K562 (cell line): Measurements from ENCODE around the gene PPP4R3B. TPM values are rescaled to one million over a fixed set of nuclear protein-coding genes. Genes with fewer than 3 reads are reported as not detected.

Experiments used
- CREM ChIP-seq: IDR thresholded peaks from 2 replicates; pipeline ENCODE4 v1.6.1; 2014; ENCODE audit warnings: antibody characterized with exemption, low read depth
- FOXA3 ChIP-seq, 2 experiments: fragments of 450-650 bp in 1 of 2; sonication (generic) in 1 of 2; formaldehyde crosslinking; IDR thresholded peaks in 1 of 2; conservative IDR thresholded peaks in 1 of 2; 2 replicates each; pipeline versions ENCODE4 v1.4.0 to v1.8.0; 2020 to 2022; ENCODE audit warnings: mild to moderate bottlenecking in 2 of 2, missing genetic modification reagents in 1 of 2
- FOXM1 ChIP-seq, 2 experiments: fragments of 450-650 bp in 1 of 2; sonication (generic) in 1 of 2; formaldehyde crosslinking in 1 of 2; IDR thresholded peaks; 2 replicates each; pipeline versions ENCODE4 v1.6.1 to v1.9.0; 2017 to 2022; ENCODE audit warnings: low read depth in 2 of 2, mild to moderate bottlenecking in 2 of 2, missing genetic modification reagents in 1 of 2, moderate library complexity in 1 of 2
- KLF13 ChIP-seq: fragments of 450-650 bp; IDR thresholded peaks from 2 replicates; pipeline ENCODE4 v1.6.1; 2016; ENCODE audit warnings: missing genetic modification characterization, low read depth, mild to moderate bottlenecking, missing compliant biosample characterization, moderate library complexity, borderline replicate concordance
- NCOA1 ChIP-seq: fragments of 450-650 bp; IDR thresholded peaks from 2 replicates; pipeline ENCODE4 v1.6.1; 2016; ENCODE audit warnings: low read depth
- NCOA2 ChIP-seq, 2 experiments: fragments of 450-650 bp; IDR thresholded peaks; 2 replicates each; pipeline ENCODE4 v1.6.1; 2018; ENCODE audit warnings: mild to moderate bottlenecking in 2 of 2, moderate library complexity in 1 of 2; ENCODE audit not compliant: partially characterized antibody in 2 of 2
- PPARD ChIP-seq: fragments of 250-450 bp; sonication (Bioruptor Pico); IDR thresholded peaks from 2 replicates; pipeline ENCODE4 v1.8.0; 2022; ENCODE audit warnings: inconsistent platforms, mild to moderate bottlenecking, moderate library complexity
- SMC3 ChIP-seq: conservative IDR thresholded peaks from 2 replicates; pipeline ENCODE4 v1.6.1; 2011; ENCODE audit warnings: low read depth, low read length, improper control_type of control experiment; ENCODE audit not compliant: insufficient read depth
- SREBF2 ChIP-seq: sonication (generic); formaldehyde crosslinking; IDR thresholded peaks from 2 replicates; pipeline ENCODE4 v1.4.0; 2020; ENCODE audit warnings: mild to moderate bottlenecking, missing genetic modification reagents
- STAT5B ChIP-seq: fragments of 250-450 bp; sonication (Bioruptor Pico); IDR thresholded peaks from 2 replicates; pipeline ENCODE4 v1.8.0; 2021; ENCODE audit warnings: mild to moderate bottlenecking, inconsistent platforms
- TEAD4 ChIP-seq, 2 experiments: sonication (generic) in 1 of 2; formaldehyde crosslinking in 1 of 2; IDR thresholded peaks; 2 replicates each; pipeline versions ENCODE4 v1.6.1 to v1.8.0; 2012 to 2022; ENCODE audit warnings: borderline replicate concordance in 1 of 2, inconsistent platforms in 1 of 2, low read length in 1 of 2, mild to moderate bottlenecking in 1 of 2, missing genetic modification reagents in 1 of 2
- ZBTB17 ChIP-seq: fragments of 450-650 bp; formaldehyde crosslinking; IDR thresholded peaks from 2 replicates; pipeline ENCODE4 v1.4.0; 2020; ENCODE audit warnings: mild to moderate bottlenecking
- ZNF592 ChIP-seq: fragments of 450-650 bp; IDR thresholded peaks from 2 replicates; pipeline ENCODE4 v1.6.1; 2017; ENCODE audit warnings: antibody characterized with exemption, mild to moderate bottlenecking
- polyA plus RNA-seq, 8 experiments: library from polyadenylated mRNA; depleted of rRNA in 4 of 8; stranded (reverse) in 5 of 8; unstranded in 3 of 8; fragments of >200 nt; fragmentation: Nextera tagmentation in 2 of 8; fragmentation: Illumina TruSeq in 1 of 8; extraction: Ambion mirVana in 2 of 8; extraction: Trizol in 1 of 8; gene quantifications; 2 replicates each; pipeline versions ENCODE4 v1.2.1 to v1.2.3, GENCODE V29; 2011 to 2014; ENCODE audit warnings: inconsistent platforms in 1 of 8, missing spikeins in 1 of 8
- total RNA-seq, 7 experiments: library from RNA; depleted of rRNA in 6 of 7; stranded (reverse); fragments of >200 nt in 6 of 7; fragmentation: Illumina TruSeq in 2 of 7; extraction: Trizol in 2 of 7; gene quantifications; 2 replicates each; pipeline versions ENCODE4 v1.2.1 to v1.2.3, GENCODE V29; 2011 to 2021; ENCODE audit warnings: low replicate concordance in 1 of 7
- TF ChIP-seq, protein P1 (sequence below): fragments of 450-650 bp; IDR thresholded peaks from 2 replicates; pipeline ENCODE4 v1.6.1; 2018; ENCODE audit warnings: mild to moderate bottlenecking, low read depth; ENCODE audit not compliant: partially characterized antibody
- TF ChIP-seq, protein P2 (sequence below): fragments of 450-650 bp; IDR thresholded peaks from 2 replicates; pipeline ENCODE4 v1.7.1; 2018; ENCODE audit warnings: mild to moderate bottlenecking, low read depth; ENCODE audit not compliant: partially characterized antibody
- TF ChIP-seq, protein P3 (sequence below): fragments of 450-650 bp; formaldehyde crosslinking; IDR thresholded peaks from 2 replicates; pipeline ENCODE4 v1.4.0; 2022; ENCODE audit warnings: missing genetic modification characterization

The PPP4R3B gene
- total and polyA plus RNA-seq, 9 of the 15 experiments (the other 6 are each of a cell fraction or from before 2014, with no cell fraction given), result 13.2 to 59.2 (median 41.9) TPM

DNA sequence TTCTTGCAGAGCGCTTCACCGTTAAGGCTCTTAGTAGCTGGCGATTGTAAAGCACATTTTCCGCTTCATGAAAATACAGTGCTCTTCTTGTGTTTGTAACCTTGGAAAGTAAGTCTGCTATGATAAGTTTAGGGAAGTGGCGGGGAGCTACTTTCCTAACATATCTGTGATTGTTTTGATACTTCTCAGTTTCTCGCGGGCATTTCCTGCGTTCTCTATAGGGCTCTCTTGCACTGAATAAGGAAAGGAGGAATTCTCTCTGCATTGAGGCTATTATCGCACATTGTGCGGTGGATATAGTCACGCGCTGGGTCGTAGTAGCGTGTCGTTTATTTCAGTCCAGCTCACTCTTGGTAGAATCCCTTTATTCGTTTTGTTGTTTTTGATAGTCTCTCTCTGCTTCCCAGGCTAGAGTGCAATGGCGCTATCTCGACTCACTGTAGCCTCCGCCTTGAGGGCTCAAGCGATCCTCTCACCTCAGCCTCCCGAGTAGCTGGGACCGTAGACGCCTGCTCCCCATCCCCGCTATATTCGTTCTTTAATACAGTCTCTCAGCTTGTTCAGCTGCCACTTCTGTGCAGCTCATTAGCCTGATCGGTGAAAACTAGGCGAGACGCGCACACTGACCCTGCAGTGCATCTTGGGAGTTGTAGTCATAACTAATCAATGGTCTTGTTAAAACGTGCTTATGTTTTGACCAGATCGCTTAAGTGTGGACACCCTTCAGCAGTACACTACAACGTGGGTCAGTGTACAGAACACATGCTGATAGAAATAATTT, 1.0 kb upstream of the PPP4R3B start (continued):
- TF ChIP-seq FOXM1 (IDR thresholded peaks at IDR 0.05; ENCODE audit: low read depth) (no peak), FOXM1 (CRISPR knock-in tag; IDR thresholded peaks at IDR 0.05; ENCODE audit: low read depth) (no peak), TEAD4 (IDR thresholded peaks at IDR 0.05; ENCODE audit: low read length) (no peak), TEAD4 (CRISPR knock-in tag; IDR thresholded peaks at IDR 0.05; ENCODE audit: borderline replicate concordance) (no peak), FOXA3 (CRISPR knock-in tag; conservative IDR thresholded peaks at IDR 0.05 in 1 of 2, IDR thresholded peaks at IDR 0.05 in 1 of 2) (0 out of 4 replicates have a peak, but pooled peaks of 1 of the 2 experiments have one; percentile 13), ZBTB17 (peak; percentile 82), KLF13 (tag) (no peak), STAT5B (no peak), PPARD (no peak), ZNF592 (no peak), NCOA2 (IDR thresholded peaks at IDR 0.05; ENCODE audit: partially characterized antibody in 2 of 2) (no peak), SREBF2 (CRISPR knock-in tag) (no peak), NCOA1 (no peak), SMC3 (no peak), CREM (peak; percentile 81)
- TF ChIP-seq, protein P1, sequence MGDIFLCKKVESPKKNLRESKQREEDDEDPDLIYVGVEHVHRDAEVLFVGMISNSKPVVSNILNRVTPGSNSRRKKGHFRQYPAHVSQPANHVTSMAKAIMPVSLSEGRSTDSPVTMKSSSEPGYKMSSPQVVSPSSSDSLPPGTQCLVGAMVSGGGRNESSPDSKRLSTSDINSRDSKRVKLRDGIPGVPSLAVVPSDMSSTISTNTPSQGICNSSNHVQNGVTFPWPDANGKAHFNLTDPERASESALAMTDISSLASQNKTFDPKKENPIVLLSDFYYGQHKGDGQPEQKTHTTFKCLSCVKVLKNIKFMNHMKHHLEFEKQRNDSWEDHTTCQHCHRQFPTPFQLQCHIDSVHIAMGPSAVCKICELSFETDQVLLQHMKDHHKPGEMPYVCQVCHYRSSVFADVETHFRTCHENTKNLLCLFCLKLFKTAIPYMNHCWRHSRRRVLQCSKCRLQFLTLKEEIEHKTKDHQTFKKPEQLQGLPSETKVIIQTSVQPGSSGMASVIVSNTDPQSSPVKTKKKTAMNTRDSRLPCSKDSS, result no peak
- TF ChIP-seq, protein P2, sequence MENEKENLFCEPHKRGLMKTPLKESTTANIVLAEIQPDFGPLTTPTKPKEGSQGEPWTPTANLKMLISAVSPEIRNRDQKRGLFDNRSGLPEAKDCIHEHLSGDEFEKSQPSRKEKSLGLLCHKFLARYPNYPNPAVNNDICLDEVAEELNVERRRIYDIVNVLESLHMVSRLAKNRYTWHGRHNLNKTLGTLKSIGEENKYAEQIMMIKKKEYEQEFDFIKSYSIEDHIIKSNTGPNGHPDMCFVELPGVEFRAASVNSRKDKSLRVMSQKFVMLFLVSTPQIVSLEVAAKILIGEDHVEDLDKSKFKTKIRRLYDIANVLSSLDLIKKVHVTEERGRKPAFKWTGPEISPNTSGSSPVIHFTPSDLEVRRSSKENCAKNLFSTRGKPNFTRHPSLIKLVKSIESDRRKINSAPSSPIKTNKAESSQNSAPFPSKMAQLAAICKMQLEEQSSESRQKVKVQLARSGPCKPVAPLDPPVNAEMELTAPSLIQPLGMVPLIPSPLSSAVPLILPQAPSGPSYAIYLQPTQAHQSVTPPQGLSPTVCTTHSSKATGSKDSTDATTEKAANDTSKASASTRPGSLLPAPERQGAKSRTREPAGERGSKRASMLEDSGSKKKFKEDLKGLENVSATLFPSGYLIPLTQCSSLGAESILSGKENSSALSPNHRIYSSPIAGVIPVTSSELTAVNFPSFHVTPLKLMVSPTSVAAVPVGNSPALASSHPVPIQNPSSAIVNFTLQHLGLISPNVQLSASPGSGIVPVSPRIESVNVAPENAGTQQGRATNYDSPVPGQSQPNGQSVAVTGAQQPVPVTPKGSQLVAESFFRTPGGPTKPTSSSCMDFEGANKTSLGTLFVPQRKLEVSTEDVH, result no peak
- TF ChIP-seq, protein P3, sequence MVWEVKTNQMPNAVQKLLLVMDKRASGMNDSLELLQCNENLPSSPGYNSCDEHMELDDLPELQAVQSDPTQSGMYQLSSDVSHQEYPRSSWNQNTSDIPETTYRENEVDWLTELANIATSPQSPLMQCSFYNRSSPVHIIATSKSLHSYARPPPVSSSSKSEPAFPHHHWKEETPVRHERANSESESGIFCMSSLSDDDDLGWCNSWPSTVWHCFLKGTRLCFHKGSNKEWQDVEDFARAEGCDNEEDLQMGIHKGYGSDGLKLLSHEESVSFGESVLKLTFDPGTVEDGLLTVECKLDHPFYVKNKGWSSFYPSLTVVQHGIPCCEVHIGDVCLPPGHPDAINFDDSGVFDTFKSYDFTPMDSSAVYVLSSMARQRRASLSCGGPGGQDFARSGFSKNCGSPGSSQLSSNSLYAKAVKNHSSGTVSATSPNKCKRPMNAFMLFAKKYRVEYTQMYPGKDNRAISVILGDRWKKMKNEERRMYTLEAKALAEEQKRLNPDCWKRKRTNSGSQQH (CRISPR knock-in tag), result no peak
